ENCODE measurements around the gene C13orf42. TPM values are rescaled to one million over a fixed set of nuclear protein-coding genes. Genes with fewer than 3 reads are reported as not detected.

C13orf42 gene
- total and polyA plus RNA-seq, 4 donors = 0.04 to 0.23 TPM; not detected in 2

DNA sequence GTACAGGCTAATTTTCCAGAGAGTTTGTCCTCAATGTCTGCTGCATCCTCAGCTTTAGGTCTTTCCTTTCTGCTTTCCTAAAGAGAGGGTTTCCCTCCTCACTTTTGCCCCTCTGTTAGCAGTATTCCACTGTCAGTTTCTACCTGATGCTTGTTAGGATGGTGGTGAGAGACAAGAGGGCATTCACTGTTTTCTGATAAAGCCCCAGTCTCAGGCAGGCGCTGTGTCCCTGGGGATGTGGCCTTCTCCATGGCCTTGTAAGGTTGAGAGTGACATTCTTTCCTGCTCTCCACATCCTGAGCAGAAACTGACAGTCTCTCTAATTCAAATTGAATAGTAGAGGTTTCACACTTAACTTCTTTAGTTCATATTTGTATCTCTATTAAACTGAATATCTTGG, 14.9 kb downstream of the C13orf42 start:
- Histone ChIP-seq H3K36me3 (ENCODE audit: control insufficient read depth in 4 of 4, insufficient read depth in 4 of 4, low read length in 4 of 4) (no peaks in the 10 kb centered on the region), H3K27me3 (ENCODE audit: control insufficient read depth in 3 of 3, insufficient read depth in 3 of 3, low read length in 2 of 3) (no peaks in the 10 kb centered on the region), H3K4me1 (ENCODE audit: control insufficient read depth in 5 of 5, insufficient read depth in 5 of 5, low read length in 5 of 5) (no peaks in the 10 kb centered on the region), H3K9me3 (ENCODE audit: control insufficient read depth in 4 of 4, insufficient read depth in 3 of 4, low read length in 3 of 4) (no peaks in the 10 kb centered on the region), H3K4me3 (no peak overlapping the region), H3K27ac (ENCODE audit: low read depth in 1 of 2, low read length in 1 of 2) (no peak overlapping the region), H3K9ac (ENCODE audit: insufficient read depth in 1 of 2, low read length in 2 of 2) (no peak overlapping the region)
- WGBS, 2 donors = 84 to 91% methylated on average over 1 of the region's 1 CpG
- ATAC-seq (ENCODE audit: insufficient read depth, low FRiP score) = no peak
- no peak for TF ChIP-seq CTCF (IDR thresholded peaks at IDR 0.05; ENCODE audit: control extremely low read depth, extremely low read depth)
- DNase-seq = no peak

DNA sequence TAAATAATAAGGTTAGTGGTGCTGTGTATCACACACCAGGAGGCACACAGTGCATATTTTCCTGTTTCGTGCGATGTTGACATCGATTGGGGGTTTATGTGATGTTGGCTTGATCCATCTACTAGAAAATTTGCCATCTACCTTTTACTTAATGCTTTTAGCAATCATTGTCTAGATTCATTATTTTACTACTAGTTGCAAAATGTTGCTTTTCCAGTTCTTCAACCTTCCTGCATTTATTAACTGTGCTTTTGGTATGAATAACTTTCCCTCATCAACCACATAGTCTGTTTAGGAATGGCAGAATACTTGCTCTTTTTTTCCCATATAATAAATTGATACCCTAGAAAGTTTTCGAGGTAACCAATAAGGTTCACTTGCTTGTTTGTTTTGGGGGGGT, 17.5 kb downstream of the C13orf42 start:
- Histone ChIP-seq H3K4me3 (no peak overlapping the region), H3K9me3 (ENCODE audit: control insufficient read depth in 4 of 4, insufficient read depth in 3 of 4, low read length in 3 of 4) (no peaks in the 10 kb centered on the region), H3K4me1 (ENCODE audit: control insufficient read depth in 5 of 5, insufficient read depth in 5 of 5, low read length in 5 of 5) (no peaks in the 10 kb centered on the region), H3K36me3 (ENCODE audit: control insufficient read depth in 4 of 4, insufficient read depth in 4 of 4, low read length in 4 of 4) (no peaks in the 10 kb centered on the region), H3K27ac (ENCODE audit: low read depth in 1 of 2, low read length in 1 of 2) (no peak overlapping the region), H3K27me3 (ENCODE audit: control insufficient read depth in 3 of 3, insufficient read depth in 3 of 3, low read length in 2 of 3) (no peaks in the 10 kb centered on the region), H3K9ac (ENCODE audit: insufficient read depth in 1 of 2, low read length in 2 of 2) (no peak overlapping the region)
- no peak for TF ChIP-seq CTCF (IDR thresholded peaks at IDR 0.05; ENCODE audit: control extremely low read depth, extremely low read depth)
- 96 to 97% methylated on average over 4 of the region's 4 CpGs for WGBS, 2 donors
- DNase-seq (peak in 2 of 3 donors; percentile 28 to 50), ATAC-seq (ENCODE audit: insufficient read depth, low FRiP score) (no peak)

- WGBS, 2 donors = 89 to 92% methylated on average over 4 of the region's 4 CpGs
- no peak for ATAC-seq (ENCODE audit: insufficient read depth, low FRiP score)
- no peaks in the 10 kb centered on the region for H3K4me1 ChIP-seq (ENCODE audit: control insufficient read depth in 5 of 5, insufficient read depth in 5 of 5, low read length in 5 of 5)
These were observed 19.2 kb downstream of the C13orf42 start for GRCh38 chr13:51091839-51092238.

More at GRCh38 chr13:51091839-51092238, 19.2 kb downstream of the C13orf42 start:
- H3K4me3 ChIP-seq = no peak overlapping the region
- H3K9me3 ChIP-seq (ENCODE audit: control insufficient read depth in 4 of 4, insufficient read depth in 3 of 4, low read length in 3 of 4) = peaks cover 0 to 3% (median 0%) of the 10 kb centered on the region in 4 donors
- DNase-seq = no peak
- H3K9ac ChIP-seq (ENCODE audit: insufficient read depth in 1 of 2, low read length in 2 of 2) = no peak overlapping the region
- no peaks in the 10 kb centered on the region for H3K36me3 ChIP-seq (ENCODE audit: control insufficient read depth in 4 of 4, insufficient read depth in 4 of 4, low read length in 4 of 4)
- no peak overlapping the region for H3K27ac ChIP-seq (ENCODE audit: low read depth in 1 of 2, low read length in 1 of 2)
- TF ChIP-seq CTCF (IDR thresholded peaks at IDR 0.05; ENCODE audit: control extremely low read depth, extremely low read depth) = no peak
- no peaks in the 10 kb centered on the region for H3K27me3 ChIP-seq (ENCODE audit: control insufficient read depth in 3 of 3, insufficient read depth in 3 of 3, low read length in 2 of 3)
